Parathyroid adenoma (tissue), 2 donors: ENCODE measurements around the gene MAP4.

ENCODE experiments used
- H2AFZ ChIP-seq: fragments of 300-600 bp; sonication (generic); one replicate; pipeline ENCODE4 v1.7.0; 2017; ENCODE audit warnings: antibody characterized with exemption, mild to moderate bottlenecking
- H3K27ac ChIP-seq: fragments of 300-600 bp; sonication (generic); one replicate; pipeline ENCODE4 v1.7.0; 2017
- H3K27me3 ChIP-seq: fragments of 300-600 bp; sonication (generic); one replicate; pipeline ENCODE4 v1.7.0; 2017; ENCODE audit warnings: low read length; ENCODE audit not compliant: control insufficient read depth, insufficient read depth
- H3K36me3 ChIP-seq: fragments of 300-600 bp; sonication (generic); one replicate; pipeline ENCODE4 v1.7.0; 2017; ENCODE audit warnings: low read length; ENCODE audit not compliant: control insufficient read depth, insufficient read depth
- H3K4me1 ChIP-seq: fragments of 300-600 bp; sonication (generic); one replicate; pipeline ENCODE4 v1.7.0; 2017; ENCODE audit warnings: control low read depth
- H3K4me2 ChIP-seq: fragments of 300-600 bp; sonication (generic); one replicate; pipeline ENCODE4 v1.7.0; 2017; ENCODE audit warnings: low read length
- H3K4me3 ChIP-seq: fragments of 300-600 bp; sonication (generic); one replicate; pipeline ENCODE4 v1.7.0; 2017; ENCODE audit warnings: low read depth, low read length
- H3K79me2 ChIP-seq: fragments of 300-600 bp; sonication (generic); one replicate; pipeline ENCODE4 v1.7.0; 2017; ENCODE audit warnings: control low read depth
- H3K9ac ChIP-seq: fragments of 300-600 bp; sonication (generic); one replicate; pipeline ENCODE4 v1.7.0; 2017; ENCODE audit warnings: mild to moderate bottlenecking
- H3K9me3 ChIP-seq: fragments of 300-600 bp; sonication (generic); one replicate; pipeline ENCODE4 v1.7.0; 2017; ENCODE audit warnings: low read length; ENCODE audit not compliant: control insufficient read depth
- TF ChIP-seq, protein P1 (sequence below): fragments of 300-600 bp; sonication (generic); IDR thresholded peaks from one replicate; pipeline ENCODE4 v1.7.0; 2017; ENCODE audit warnings: antibody characterized with exemption, mild to moderate bottlenecking
- donor health status: primary hyperparathyroidism.

Gene MAP4

GRCh38 chr3:47877719-47878118 lies 138.5 kb downstream of the MAP4 start:
- Histone ChIP-seq H3K27me3 (no peaks in the 10 kb centered on the region), H3K36me3 (no peaks in the 10 kb centered on the region), H3K27ac (no peak overlapping the region), H3K4me1 (no peaks in the 10 kb centered on the region), H3K4me2 (no peak overlapping the region), H2AFZ (no peak overlapping the region), H3K9me3 (no peaks in the 10 kb centered on the region), H3K4me3 (no peak overlapping the region), H3K9ac (no peak overlapping the region), H3K79me2 (no peaks in the 10 kb centered on the region)
- TF ChIP-seq, protein P1, sequence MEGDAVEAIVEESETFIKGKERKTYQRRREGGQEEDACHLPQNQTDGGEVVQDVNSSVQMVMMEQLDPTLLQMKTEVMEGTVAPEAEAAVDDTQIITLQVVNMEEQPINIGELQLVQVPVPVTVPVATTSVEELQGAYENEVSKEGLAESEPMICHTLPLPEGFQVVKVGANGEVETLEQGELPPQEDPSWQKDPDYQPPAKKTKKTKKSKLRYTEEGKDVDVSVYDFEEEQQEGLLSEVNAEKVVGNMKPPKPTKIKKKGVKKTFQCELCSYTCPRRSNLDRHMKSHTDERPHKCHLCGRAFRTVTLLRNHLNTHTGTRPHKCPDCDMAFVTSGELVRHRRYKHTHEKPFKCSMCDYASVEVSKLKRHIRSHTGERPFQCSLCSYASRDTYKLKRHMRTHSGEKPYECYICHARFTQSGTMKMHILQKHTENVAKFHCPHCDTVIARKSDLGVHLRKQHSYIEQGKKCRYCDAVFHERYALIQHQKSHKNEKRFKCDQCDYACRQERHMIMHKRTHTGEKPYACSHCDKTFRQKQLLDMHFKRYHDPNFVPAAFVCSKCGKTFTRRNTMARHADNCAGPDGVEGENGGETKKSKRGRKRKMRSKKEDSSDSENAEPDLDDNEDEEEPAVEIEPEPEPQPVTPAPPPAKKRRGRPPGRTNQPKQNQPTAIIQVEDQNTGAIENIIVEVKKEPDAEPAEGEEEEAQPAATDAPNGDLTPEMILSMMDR: no peak

- TF ChIP-seq, protein P1: no peak
- Histone ChIP-seq H3K27ac (no peak overlapping the region), H3K9ac (no peak overlapping the region), H3K36me3 (no peaks in the 10 kb centered on the region), H2AFZ (no peak overlapping the region), H3K4me3 (no peak overlapping the region), H3K4me1 (no peaks in the 10 kb centered on the region), H3K4me2 (no peak overlapping the region), H3K27me3 (no peaks in the 10 kb centered on the region), H3K79me2 (no peaks in the 10 kb centered on the region), H3K9me3 (no peaks in the 10 kb centered on the region)
Measured at GRCh38 chr3:47877290-47877689, 138.9 kb downstream of the MAP4 start.

GRCh38 chr3:47874913-47875312 lies 141.3 kb downstream of the MAP4 start:
- Histone ChIP-seq H3K27ac (no peak overlapping the region), H3K36me3 (no peaks in the 10 kb centered on the region), H3K9me3 (no peaks in the 10 kb centered on the region), H3K27me3 (no peaks in the 10 kb centered on the region), H3K4me3 (no peak overlapping the region), H3K9ac (no peak overlapping the region), H3K4me1 (no peaks in the 10 kb centered on the region), H2AFZ (no peak overlapping the region), H3K4me2 (no peak overlapping the region), H3K79me2 (no peaks in the 10 kb centered on the region)
- TF ChIP-seq, protein P1: no peak

DNA sequence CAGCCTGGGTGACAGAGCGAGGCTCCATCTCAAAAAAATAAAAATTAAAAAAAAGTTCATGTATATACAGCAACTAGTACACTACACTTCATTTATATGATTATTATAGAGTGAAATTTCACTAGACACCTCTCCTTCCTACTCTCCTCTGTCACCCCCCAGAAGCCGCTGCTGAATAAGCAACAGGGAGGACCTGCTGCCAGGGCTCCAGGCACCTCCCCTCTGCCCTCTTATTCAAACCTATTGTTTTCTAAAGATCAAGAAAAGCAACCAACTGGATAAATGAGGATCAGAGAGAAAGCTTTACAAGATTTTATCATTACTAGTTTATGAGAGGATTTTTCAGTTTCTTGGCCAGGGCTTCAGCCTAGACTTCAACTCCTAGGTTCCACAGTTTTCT lies 141.8 kb downstream of the MAP4 start:
- TF ChIP-seq, protein P1: no peak
- no peak overlapping the region for H2AFZ ChIP-seq
- H3K36me3 ChIP-seq: no peaks in the 10 kb centered on the region

GRCh38 chr3:47872916-47873315 lies 143.3 kb downstream of the MAP4 start:
- Histone ChIP-seq H3K4me3 (no peak overlapping the region), H3K27ac (no peak overlapping the region), H3K36me3 (no peaks in the 10 kb centered on the region), H3K9me3 (no peaks in the 10 kb centered on the region), H3K79me2 (no peaks in the 10 kb centered on the region), H3K4me1 (no peaks in the 10 kb centered on the region), H2AFZ (no peak overlapping the region), H3K9ac (no peak overlapping the region), H3K4me2 (no peak overlapping the region), H3K27me3 (no peaks in the 10 kb centered on the region)
- TF ChIP-seq, protein P1: no peak

More for the DNA sequence above, 141.8 kb downstream of the MAP4 start:
- H3K4me3 ChIP-seq: no peak overlapping the region
- H3K27me3 ChIP-seq: no peaks in the 10 kb centered on the region
- H3K9me3 ChIP-seq: no peaks in the 10 kb centered on the region
- no peak overlapping the region for H3K4me2 ChIP-seq
- H3K79me2 ChIP-seq: no peaks in the 10 kb centered on the region
- H3K4me1 ChIP-seq: no peaks in the 10 kb centered on the region
- H3K27ac ChIP-seq: no peak overlapping the region
- no peak overlapping the region for H3K9ac ChIP-seq
